GM21576 (cell line): ENCODE results near the gene LRRC31.
A peak's percentile ranks its signal among the peaks of the same experiment; 100 is the strongest.

Experiments used
- ATAC-seq: cut with Tn5 transposase; IDR thresholded peaks from one replicate; pipeline ENCODE4 v1.9.1; 2021; ENCODE audit warnings: mild to moderate bottlenecking, moderate library complexity; ENCODE audit not compliant: unreplicated experiment

The LRRC31 gene

GRCh38 chr3:169864270-169864669 is 5.5 kb downstream of the LRRC31 start:
- no peak for ATAC-seq

GRCh38 chr3:169863458-169863899 is 6.3 kb downstream of the LRRC31 start:
- peak; percentile 60 for ATAC-seq

GRCh38 chr3:169861871-169862270 is 7.9 kb downstream of the LRRC31 start:
- ATAC-seq = no peak

GRCh38 chr3:169857811-169858210 is 11.9 kb downstream of the LRRC31 start:
- ATAC-seq = no peak

- ATAC-seq = no peak
These were observed 14.2 kb downstream of the LRRC31 start for GRCh38 chr3:169855514-169855913.

GRCh38 chr3:169850618-169851017 is 19.1 kb downstream of the LRRC31 start:
- no peak for ATAC-seq

GRCh38 chr3:169848741-169849140 is 21.0 kb downstream of the LRRC31 start:
- no peak for ATAC-seq

- ATAC-seq = no peak
These were observed 21.8 kb downstream of the LRRC31 start for GRCh38 chr3:169847896-169848295.

GRCh38 chr3:169846458-169847193 is 23.1 kb downstream of the LRRC31 start:
- ATAC-seq = peak; percentile 97

- ATAC-seq = no peak
These were observed 26.8 kb downstream of the LRRC31 start for GRCh38 chr3:169842960-169843359.

- ATAC-seq = peak; percentile 76
These were observed 28.6 kb downstream of the LRRC31 start for GRCh38 chr3:169841171-169841570.

- ATAC-seq = no peak
These were observed 31.2 kb downstream of the LRRC31 start for GRCh38 chr3:169838511-169839030.

- ATAC-seq = no peak
These were observed 32.8 kb downstream of the LRRC31 start for GRCh38 chr3:169836942-169837275.

- peak; percentile 91 for ATAC-seq
These were observed 33.4 kb downstream of the LRRC31 start for GRCh38 chr3:169836078-169836941.

- no peak for ATAC-seq
These were observed 34.2 kb downstream of the LRRC31 start for GRCh38 chr3:169835533-169835932.

GRCh38 chr3:169827712-169828111 is 42.0 kb downstream of the LRRC31 start:
- ATAC-seq = no peak

GRCh38 chr3:169825316-169825715 is 44.4 kb downstream of the LRRC31 start:
- no peak for ATAC-seq

- ATAC-seq = no peak
These were observed 46.8 kb downstream of the LRRC31 start for GRCh38 chr3:169822983-169823382.

- ATAC-seq = no peak
These were observed 47.2 kb downstream of the LRRC31 start for GRCh38 chr3:169822540-169822939.

GRCh38 chr3:169822091-169822490 is 47.6 kb downstream of the LRRC31 start:
- no peak for ATAC-seq

GRCh38 chr3:169818316-169818715 is 51.4 kb downstream of the LRRC31 start:
- ATAC-seq = no peak

GRCh38 chr3:169815590-169816150 is 54.1 kb downstream of the LRRC31 start:
- no peak for ATAC-seq
